Progenitor cell of endocrine pancreas (in vitro differentiated cells): ENCODE results near the gene ANHX. TPM values are rescaled to one million over a fixed set of nuclear protein-coding genes. Genes with fewer than 3 reads are reported as not detected.

ENCODE experiments used
- DNase-seq: peaks from one replicate; pipeline ENCODE4 v3.0.0; 2021; ENCODE audit warnings: low spot score; ENCODE audit not compliant: unreplicated experiment
- H3K27ac Mint-ChIP-seq: 2 replicates; pipeline ENCODE4 v1.8.0; 2021; ENCODE audit warnings: mild to moderate bottlenecking, moderate library complexity, mixed read lengths
- H3K27me3 Mint-ChIP-seq: 2 replicates; pipeline ENCODE4 v1.8.0; 2021; ENCODE audit warnings: mixed read lengths
- H3K36me3 Mint-ChIP-seq: 2 replicates; pipeline ENCODE4 v1.8.0; 2022; ENCODE audit warnings: mixed read lengths; ENCODE audit not compliant: insufficient read depth
- H3K4me1 Mint-ChIP-seq: 2 replicates; pipeline ENCODE4 v1.8.0; 2021; ENCODE audit warnings: low read depth, mixed read lengths
- H3K4me3 Mint-ChIP-seq: 2 replicates; pipeline ENCODE4 v1.8.0; 2021; ENCODE audit warnings: low read depth, mild to moderate bottlenecking, moderate library complexity, mixed read lengths
- H3K9me3 Mint-ChIP-seq: 2 replicates; pipeline ENCODE4 v1.8.0; 2021; ENCODE audit warnings: low read depth, mixed read lengths
- CTCF ChIP-seq: fragments of 200-600 bp; sonication (generic); IDR thresholded peaks from one replicate; pipeline ENCODE4 v1.5.0; 2021; ENCODE audit warnings: antibody characterized with exemption, mild to moderate bottlenecking; ENCODE audit not compliant: unreplicated experiment
- total RNA-seq: library from RNA; stranded (reverse); gene quantifications from 2 replicates; pipeline ENCODE4 v1.2.1, GENCODE V29; 2021

The ANHX gene
- total RNA-seq, 1 donor from 2014 or later, result not detected

GRCh38 chr12:133221241-133221640, 14.4 kb downstream of the ANHX start:
- Mint-ChIP-seq H3K4me3 (no peak overlapping the region), H3K9me3 (peaks cover 51% of the 10 kb centered on the region), H3K27ac (no peak overlapping the region), H3K36me3 (peaks cover 4% of the 10 kb centered on the region), H3K27me3 (no peaks in the 10 kb centered on the region), H3K4me1 (no peaks in the 10 kb centered on the region)
- TF ChIP-seq CTCF, result no peak
- no peak for DNase-seq

- no peak overlapping the region for H3K27ac Mint-ChIP-seq
- no peaks in the 10 kb centered on the region for H3K4me1 Mint-ChIP-seq
- no peak for DNase-seq
- TF ChIP-seq CTCF, result no peak
- H3K36me3 Mint-ChIP-seq, result peaks cover 4% of the 10 kb centered on the region
- H3K9me3 Mint-ChIP-seq, result peaks cover 48% of the 10 kb centered on the region
- H3K27me3 Mint-ChIP-seq, result no peaks in the 10 kb centered on the region
- no peak overlapping the region for H3K4me3 Mint-ChIP-seq
Measured at GRCh38 chr12:133220521-133220920, 15.2 kb downstream of the ANHX start.

- H3K4me1 Mint-ChIP-seq, result no peaks in the 10 kb centered on the region
- DNase-seq, result no peak
- no peak for TF ChIP-seq CTCF
- peaks cover 2% of the 10 kb centered on the region for H3K36me3 Mint-ChIP-seq
- H3K9me3 Mint-ChIP-seq, result peaks cover 47% of the 10 kb centered on the region
- H3K27me3 Mint-ChIP-seq, result no peaks in the 10 kb centered on the region
- H3K27ac Mint-ChIP-seq, result no peak overlapping the region
- no peak overlapping the region for H3K4me3 Mint-ChIP-seq
Measured at GRCh38 chr12:133217219-133217618, 18.5 kb downstream of the ANHX start.

- no peak overlapping the region for H3K4me3 Mint-ChIP-seq
- peaks cover 50% of the 10 kb centered on the region for H3K9me3 Mint-ChIP-seq
- DNase-seq, result no peak
- H3K36me3 Mint-ChIP-seq, result peaks cover 2% of the 10 kb centered on the region
- no peaks in the 10 kb centered on the region for H3K4me1 Mint-ChIP-seq
- H3K27ac Mint-ChIP-seq, result no peak overlapping the region
- no peak for TF ChIP-seq CTCF
- H3K27me3 Mint-ChIP-seq, result no peaks in the 10 kb centered on the region
Measured at GRCh38 chr12:133215724-133216123, 20.0 kb downstream of the ANHX start.

- H3K4me1 Mint-ChIP-seq, result no peaks in the 10 kb centered on the region
- H3K9me3 Mint-ChIP-seq, result peaks cover 54% of the 10 kb centered on the region
- H3K27ac Mint-ChIP-seq, result peak overlapping the region; percentile 68
- H3K4me3 Mint-ChIP-seq, result no peak overlapping the region
- no peaks in the 10 kb centered on the region for H3K27me3 Mint-ChIP-seq
- H3K36me3 Mint-ChIP-seq, result peaks cover 58% of the 10 kb centered on the region
- DNase-seq, result no peak
- TF ChIP-seq CTCF, result no peak
Measured at GRCh38 chr12:133206390-133206789, 29.3 kb downstream of the ANHX start.

GRCh38 chr12:133204264-133204603, 31.4 kb downstream of the ANHX start:
- H3K4me3 Mint-ChIP-seq, result no peak overlapping the region
- TF ChIP-seq CTCF, result no peak
- H3K4me1 Mint-ChIP-seq, result no peaks in the 10 kb centered on the region
- peaks cover 76% of the 10 kb centered on the region for H3K36me3 Mint-ChIP-seq
- DNase-seq, result no peak
- H3K27me3 Mint-ChIP-seq, result no peaks in the 10 kb centered on the region
- peaks cover 64% of the 10 kb centered on the region for H3K9me3 Mint-ChIP-seq
- H3K27ac Mint-ChIP-seq, result peak overlapping the region; percentile 95
